Right lobe of liver (tissue), 6 donors: ENCODE measurements around the gene PDE4B. TPM values are rescaled to one million over a fixed set of nuclear protein-coding genes. Genes with fewer than 3 reads are reported as not detected.

ENCODE experiments used
- ATAC-seq, 4 donors: fragments of 200-7000 bp; cut with Tn5 transposase; one replicate each; pipeline ENCODE4 v1.9.1; 2020; ENCODE audit warnings: mild to moderate bottlenecking in 4 of 4, moderate library complexity in 4 of 4
- DNase-seq, 3 donors: peaks; one replicate each; pipeline ENCODE4 v3.0.0-alpha.2; 2020
- H3K27ac ChIP-seq, 3 donors: fragments of 200-600 bp; one replicate each; pipeline ENCODE4 v1.8.0; 2022
- H3K27me3 ChIP-seq, 2 donors: fragments of 200-600 bp; one replicate each; pipeline ENCODE4 v1.8.0; 2022
- H3K36me3 ChIP-seq, 4 donors: fragments of 200-600 bp; sonication (generic) in 1 of 4; one replicate each; pipeline versions ENCODE4 v1.5.1 to v1.8.0; 2017 to 2022; ENCODE audit warnings: control low read depth in 1 of 4
- H3K4me1 ChIP-seq, 4 donors: fragments of 200-600 bp; sonication (generic) in 1 of 4; one replicate each; pipeline versions ENCODE4 v1.5.1 to v1.8.0; 2017 to 2022; ENCODE audit warnings: control low read depth in 1 of 4
- H3K4me3 ChIP-seq, 3 donors: fragments of 200-600 bp; one replicate each; pipeline ENCODE4 v1.8.0; 2022
- H3K9me3 ChIP-seq, 4 donors: fragments of 200-600 bp; sonication (generic) in 1 of 4; one replicate each; pipeline versions ENCODE4 v1.5.1 to v1.8.0; 2017 to 2022; ENCODE audit warnings: control low read depth in 1 of 4
- CTCF ChIP-seq, 4 donors: fragments of 200-600 bp in 3 of 4; fragments of 450-650 bp in 1 of 4; IDR thresholded peaks; one replicate each; pipeline versions ENCODE4 v1.5.1 to v1.8.0; 2016 to 2022; ENCODE audit warnings: antibody characterized with exemption in 4 of 4, mild to moderate bottlenecking in 2 of 4
- POLR2A ChIP-seq: fragments of 450-650 bp; IDR thresholded peaks from one replicate; pipeline ENCODE4 v1.6.1; 2017; ENCODE audit warnings: antibody characterized with exemption, mild to moderate bottlenecking
- WGBS: methylation state at CpG from one replicate; pipeline ENCODE4 v1.1.6; 2018; ENCODE audit warnings: low coverage, low lambda C conversion rate; ENCODE audit not compliant: insufficient coverage; ENCODE audit errors: missing lambda C conversion rate; 5-methylcytosine and 5-hydroxymethylcytosine counted together
- intact Hi-C, 2 donors: fragments of 100-400 bp; cut with DNase I; formaldehyde crosslinking; loops; one replicate each; pipeline versions ENCODE4 v1.11.2 to v1.14.1; 2022
- total RNA-seq, 6 experiments: library from RNA; depleted of rRNA in 2 of 6; stranded (reverse); fragments of >200 nt in 2 of 6; fragmentation: NEBNext Ultra II Directional in 3 of 6; extraction: Animal tissue kit (Norgen Biotek cat#: 25700) in 3 of 6; gene quantifications; one replicate each; pipeline versions ENCODE4 v1.1.0 to v1.2.4, GENCODE V29; 2016 to 2023
- donor health status: DM: no; HTN: yes; CAD: no.
- donor health status: DM: no; HTN: no; CAD: no.
- donor health status: DM: no; HTN: no; CAD: no.
- donor health status: DM: no; HTN: yes; CAD: no.
- donor health status: DM: no; HTN: yes; CAD: no.

The PDE4B gene
- total RNA-seq, 6 experiments from 2014 or later, result 1.4 to 6.4 (median 2.4) TPM

- no peaks in the 10 kb centered on the region for H3K36me3 ChIP-seq
- 71% methylated on average over 3 of the region's 3 CpGs for WGBS
- H3K4me3 ChIP-seq, result no peak overlapping the region
- no peaks in the 10 kb centered on the region for H3K27me3 ChIP-seq
- no peaks in the 10 kb centered on the region for H3K9me3 ChIP-seq
- intact Hi-C loops, result no loop called here
- H3K27ac ChIP-seq, result no peak overlapping the region
- ATAC-seq, result no peak
- DNase-seq, result no peak
- TF ChIP-seq POLR2A (no peak), CTCF (IDR thresholded peaks at IDR 0.05) (no peak)
- no peaks in the 10 kb centered on the region for H3K4me1 ChIP-seq
Measured at GRCh38 chr1:65832296-65832695, 39.6 kb downstream of the PDE4B start.

- 67% methylated on average over 3 of the region's 3 CpGs for WGBS
- TF ChIP-seq POLR2A (no peak), CTCF (IDR thresholded peaks at IDR 0.05) (no peak)
- intact Hi-C loops, result no loop called here
- H3K4me1 ChIP-seq, result no peaks in the 10 kb centered on the region
- DNase-seq (no peak), ATAC-seq (no peak)
- no peaks in the 10 kb centered on the region for H3K27me3 ChIP-seq
- no peak overlapping the region for H3K27ac ChIP-seq
- H3K9me3 ChIP-seq, result no peaks in the 10 kb centered on the region
- no peak overlapping the region for H3K4me3 ChIP-seq
- H3K36me3 ChIP-seq, result no peaks in the 10 kb centered on the region
Measured at GRCh38 chr1:65836686-65837085, 44.0 kb downstream of the PDE4B start.

GRCh38 chr1:65840683-65841082 lies 48.0 kb downstream of the PDE4B start:
- Histone ChIP-seq H3K4me3 (no peak overlapping the region), H3K36me3 (no peaks in the 10 kb centered on the region), H3K9me3 (no peaks in the 10 kb centered on the region), H3K4me1 (no peaks in the 10 kb centered on the region), H3K27me3 (no peaks in the 10 kb centered on the region), H3K27ac (no peak overlapping the region)
- TF ChIP-seq CTCF (IDR thresholded peaks at IDR 0.05), result no peak
- no peak for TF ChIP-seq POLR2A
- 72% methylated on average over 7 of the region's 7 CpGs for WGBS
- DNase-seq, result no peak
- intact Hi-C loops, result no loop called here
- no peak for ATAC-seq

GRCh38 chr1:65844296-65844695 lies 51.6 kb downstream of the PDE4B start:
- no peaks in the 10 kb centered on the region for H3K27me3 ChIP-seq
- H3K4me1 ChIP-seq, result no peaks in the 10 kb centered on the region
- no peak for DNase-seq
- intact Hi-C loops, result no loop called here
- ATAC-seq, result no peak
- H3K4me3 ChIP-seq, result no peak overlapping the region
- no peaks in the 10 kb centered on the region for H3K36me3 ChIP-seq
- H3K9me3 ChIP-seq, result no peaks in the 10 kb centered on the region
- TF ChIP-seq CTCF (IDR thresholded peaks at IDR 0.05) (no peak), POLR2A (no peak)
- no peak overlapping the region for H3K27ac ChIP-seq
- 85% methylated on average over 4 of the region's 4 CpGs for WGBS
